NCI-H146 treated with DMSO at 0.1 percent for 48 hours (cell line): ENCODE results near the gene ZNF580.
A peak's percentile ranks its signal among the peaks of the same experiment; 100 is the strongest.

Source experiments
- DNase-seq: peaks from one replicate; lab custom pipeline; 2025; ENCODE audit not compliant: unreplicated experiment; lab: John Stamatoyannopoulos, UW

The ZNF580 gene

DNA sequence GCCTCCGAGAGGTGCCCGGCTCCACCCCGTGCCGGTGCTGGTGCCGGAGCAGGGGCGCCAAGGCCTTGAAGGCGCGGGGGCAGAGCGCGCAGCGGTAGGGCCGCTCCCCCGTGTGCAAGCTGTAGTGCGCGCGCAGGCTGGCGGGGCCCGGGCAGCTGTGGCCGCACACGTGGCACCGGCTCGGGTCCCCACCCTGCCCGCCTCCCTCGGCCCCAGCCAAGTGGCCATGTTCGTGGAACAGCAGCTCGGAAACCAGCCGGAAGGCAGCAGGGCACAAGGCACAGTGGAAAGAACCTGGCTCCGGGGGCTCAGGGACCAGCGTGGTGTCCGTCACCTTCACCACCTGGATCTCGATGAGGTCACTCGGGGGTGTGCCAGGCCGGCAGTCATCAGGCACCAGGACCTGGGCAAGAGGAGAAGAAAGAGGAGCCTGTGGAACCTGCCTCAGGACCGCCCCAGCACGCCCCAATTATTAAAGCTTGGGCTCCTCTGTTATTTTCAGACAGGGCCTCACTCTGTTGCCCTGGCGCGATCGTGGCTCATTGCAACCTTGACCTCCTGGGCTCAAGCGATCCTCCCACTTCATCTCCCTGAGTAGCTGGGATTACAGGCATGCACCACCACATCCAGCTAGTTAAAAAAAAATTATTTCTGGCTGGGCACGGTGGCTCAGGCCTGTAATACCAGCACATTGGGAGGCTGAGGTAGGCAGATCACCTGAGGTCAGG is 18.4 kb upstream of the ZNF580 start:
- DNase-seq = no peak

DNA sequence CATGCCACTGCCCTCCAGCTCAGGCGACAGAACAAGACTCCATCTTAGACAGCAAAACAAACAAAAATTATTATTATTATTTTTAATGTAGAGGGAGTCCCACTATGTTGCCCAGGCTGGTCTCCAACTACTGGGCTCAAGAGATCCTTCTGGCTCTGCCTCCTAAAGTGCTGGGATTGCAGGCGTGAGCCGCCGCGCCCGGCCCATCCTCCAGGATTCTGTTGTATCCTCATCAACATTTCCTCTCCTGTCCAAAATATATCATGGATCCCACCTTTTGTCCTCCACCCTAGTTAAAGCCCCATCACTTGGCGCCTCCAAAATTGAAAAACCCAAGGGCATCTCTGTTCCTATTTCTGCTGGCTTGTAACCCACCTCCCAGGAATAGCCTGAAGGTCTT is 17.7 kb upstream of the ZNF580 start:
- DNase-seq = no peak

DNA sequence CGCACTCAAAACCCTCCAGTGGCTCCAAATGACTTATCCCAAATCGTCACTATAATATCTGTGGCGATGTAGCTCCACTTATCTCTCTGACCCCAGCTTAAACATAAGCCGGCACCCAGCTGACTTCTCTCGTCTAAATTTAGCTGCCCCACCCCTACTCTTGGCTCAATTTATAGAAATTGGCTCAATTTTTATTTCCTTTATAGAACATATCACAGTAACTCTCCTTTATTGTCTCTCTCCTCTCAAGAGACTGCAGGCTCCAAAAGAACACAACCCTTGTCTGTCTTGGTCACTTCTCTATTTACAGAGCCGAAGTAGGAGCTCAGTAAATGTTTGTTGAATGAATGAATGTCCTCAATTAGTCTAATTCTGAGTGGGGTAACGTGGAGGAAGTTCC is 17.2 kb upstream of the ZNF580 start:
- no peak for DNase-seq

DNA sequence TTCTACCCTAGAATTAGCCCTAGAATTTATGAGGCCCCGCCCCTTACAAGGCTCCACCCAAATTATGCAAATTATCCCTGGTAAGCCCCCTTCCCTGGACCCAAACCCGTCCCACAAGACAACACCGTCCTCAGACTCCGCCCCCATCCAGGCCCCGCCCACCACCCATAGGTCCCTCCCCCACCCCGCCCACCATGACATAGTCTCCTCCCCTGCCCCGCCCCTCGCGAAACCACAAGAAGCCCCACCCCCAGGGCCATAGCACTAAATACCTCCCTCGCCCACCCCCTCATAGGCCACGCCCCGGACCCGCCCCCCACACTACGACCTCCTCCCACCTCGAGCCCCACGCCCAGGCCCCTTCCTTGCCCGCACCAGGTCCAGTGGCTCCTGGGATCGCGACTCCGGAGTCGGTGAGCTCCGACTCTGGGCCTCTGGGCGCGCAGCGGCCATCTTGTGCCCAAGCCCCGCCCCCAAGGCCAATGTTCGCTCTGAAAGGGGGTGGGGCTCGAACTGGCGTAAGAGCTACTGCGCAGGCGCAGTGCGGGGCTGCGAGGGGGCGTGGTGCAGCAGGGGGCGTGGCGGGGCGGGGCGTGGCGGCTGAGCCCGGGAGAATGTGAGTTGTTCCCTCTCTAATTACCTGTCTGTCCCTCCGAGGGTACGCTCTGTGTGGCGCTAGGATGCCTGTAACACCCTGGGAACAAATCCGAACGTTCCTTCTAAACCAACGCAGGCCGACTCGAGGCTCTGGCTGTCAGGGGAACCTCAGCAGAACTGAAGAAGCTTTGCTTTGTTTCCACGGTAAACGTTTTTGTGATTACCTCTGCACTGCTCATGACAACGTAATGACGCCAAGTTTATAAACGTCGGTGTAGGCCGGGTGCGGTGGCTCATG is 16.4 kb upstream of the ZNF580 start, which contains the start of gene ZNF784:
Gene ZNF784 (minus strand): TSS at position 458 of the 895 bp plus-strand sequence. CDS start 5 bp downstream, at position 453.
- DNase-seq = peak; percentile 95

DNA sequence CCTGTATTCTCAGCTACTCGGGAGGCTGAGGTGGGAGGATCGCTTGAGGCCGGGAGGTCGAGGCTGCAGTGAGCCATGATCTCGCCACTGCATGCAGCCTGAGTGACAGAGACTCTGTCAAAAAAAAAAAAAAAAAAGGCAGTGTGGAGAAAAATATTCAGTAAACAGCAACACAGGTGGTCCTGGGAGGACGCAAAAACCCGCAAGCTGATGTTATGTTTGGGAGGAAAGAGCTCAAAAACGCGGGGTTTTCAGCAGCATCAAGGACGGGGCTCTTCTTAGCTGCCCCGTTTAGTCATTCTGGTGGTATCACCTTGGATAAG is 15.8 kb upstream of the ZNF580 start:
- peak; percentile 15 for DNase-seq

DNA sequence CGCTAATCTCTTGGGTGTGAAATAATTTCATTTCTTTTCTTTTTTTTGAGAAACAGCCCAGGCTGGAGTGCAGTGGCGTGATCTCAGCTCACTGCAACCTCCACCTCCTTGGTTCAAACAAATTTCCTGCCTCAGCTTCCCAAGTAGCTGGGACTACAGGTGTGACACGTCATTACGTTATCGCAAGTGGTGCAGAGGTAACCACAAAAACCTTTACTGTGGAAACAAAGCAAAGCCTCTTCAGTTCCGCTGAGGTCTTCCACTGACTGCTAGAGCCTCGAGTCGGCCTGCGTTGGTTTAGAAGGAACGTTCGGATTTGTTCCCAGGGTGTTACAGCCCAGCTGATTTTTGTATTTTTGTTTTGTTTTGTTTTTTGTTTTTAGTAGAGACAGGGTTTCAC is 14.5 kb upstream of the ZNF580 start:
- no peak for DNase-seq

DNA sequence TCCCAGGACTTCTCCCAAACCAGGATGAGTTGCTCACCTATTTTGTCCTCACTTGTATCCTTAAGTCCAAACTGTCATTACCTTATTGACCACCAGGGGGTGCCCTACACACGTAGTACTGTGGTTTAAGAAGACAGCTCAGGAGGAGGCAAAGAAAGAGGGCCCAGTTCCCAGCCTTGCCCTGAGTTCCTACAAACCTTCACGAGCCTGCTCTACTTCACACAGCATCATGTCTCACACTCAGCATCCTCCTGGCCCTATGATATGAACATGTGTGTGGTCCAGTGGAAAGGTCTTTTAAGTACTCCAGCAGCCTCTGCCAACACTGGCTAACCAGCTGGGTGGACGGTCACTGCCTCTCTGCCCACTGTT is 8.4 kb upstream of the ZNF580 start:
- DNase-seq = peak; percentile 58

DNA sequence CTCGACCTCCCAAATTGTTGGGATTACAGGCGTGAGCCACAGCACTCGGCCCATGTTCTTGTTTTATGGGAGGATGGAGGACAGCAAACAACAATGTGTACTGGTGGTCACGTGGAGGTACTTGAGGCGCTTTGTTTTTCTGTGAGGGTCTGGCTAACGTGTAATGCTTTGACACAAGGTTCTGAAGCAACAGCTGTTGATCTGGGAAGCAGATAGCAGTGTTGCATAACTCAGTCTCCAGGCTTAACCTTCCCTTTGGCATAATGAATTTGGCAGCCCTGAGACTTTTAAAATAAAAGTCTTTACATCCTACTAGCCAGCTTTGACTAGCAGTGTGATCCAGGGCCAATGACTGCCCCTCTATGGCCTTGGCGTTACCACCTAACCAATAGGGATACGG is 6.9 kb upstream of the ZNF580 start:
- no peak for DNase-seq

DNA sequence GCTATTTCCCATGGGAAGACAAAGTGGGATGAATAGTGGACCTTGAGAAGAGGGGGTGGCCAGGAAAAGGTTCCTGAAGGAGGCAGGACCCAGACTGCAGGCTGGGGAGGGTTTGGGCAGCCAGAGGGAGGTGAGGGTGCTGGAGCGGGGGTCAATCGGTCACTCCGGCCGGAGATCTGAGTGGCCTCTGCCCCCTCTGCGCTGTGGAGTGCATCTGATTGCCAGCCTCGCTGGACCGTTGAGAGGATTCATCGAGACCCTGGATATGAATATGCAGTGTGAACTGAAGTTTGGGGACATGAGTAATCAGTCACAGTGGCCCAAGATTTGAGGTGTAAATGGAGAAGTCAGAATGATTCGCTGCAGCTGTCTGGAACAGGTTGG is 5.5 kb upstream of the ZNF580 start:
- no peak for DNase-seq

DNA sequence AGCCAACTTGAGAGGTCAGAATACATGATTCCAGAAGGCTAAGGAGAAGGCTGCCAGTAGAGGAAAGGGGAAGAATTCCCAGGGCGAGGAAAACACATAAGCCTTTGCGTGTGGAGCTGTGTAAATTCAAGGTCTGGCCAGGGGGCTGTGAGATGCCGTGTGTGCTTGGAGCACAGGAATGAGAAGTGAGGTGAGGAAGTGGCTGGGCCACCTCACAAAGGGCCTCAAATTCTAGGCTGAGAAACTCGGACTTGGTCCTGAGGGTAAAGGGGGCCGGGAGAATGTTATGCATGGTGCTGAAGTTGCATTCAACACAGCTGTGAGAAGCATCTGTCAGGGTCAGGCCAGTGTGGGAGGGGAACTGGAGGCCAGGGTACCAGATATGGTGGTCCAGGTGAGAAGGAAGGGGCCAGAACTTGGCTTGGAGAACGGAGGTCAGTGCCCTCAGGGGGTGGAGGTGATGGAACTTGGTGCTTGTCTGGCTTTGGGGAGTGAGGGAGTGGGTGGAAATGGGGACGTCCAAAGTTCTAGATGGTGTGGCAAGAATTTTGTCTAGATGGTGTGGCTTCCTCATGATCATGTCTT is 4.9 kb upstream of the ZNF580 start:
- DNase-seq = no peak

DNA sequence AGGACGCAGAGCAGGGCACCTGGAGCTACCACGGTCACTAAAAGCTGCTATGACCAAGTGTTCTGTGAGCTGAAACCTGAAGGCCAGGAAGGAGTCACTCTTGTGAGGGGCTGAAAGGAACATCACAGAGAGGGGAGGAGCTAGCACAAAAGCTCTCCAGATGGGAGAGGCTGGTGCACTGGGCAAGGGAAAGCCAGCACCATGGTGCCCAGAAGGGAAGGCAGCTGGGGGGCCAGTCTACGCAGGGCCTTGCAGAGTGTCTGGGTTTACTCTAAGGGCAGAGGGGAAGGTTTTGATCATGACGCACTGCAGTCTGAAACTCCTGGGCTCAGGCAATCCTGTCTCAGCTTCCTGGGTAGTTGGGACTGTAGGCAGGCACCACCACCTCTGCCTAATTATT is 4.1 kb upstream of the ZNF580 start:
- no peak for DNase-seq

DNA sequence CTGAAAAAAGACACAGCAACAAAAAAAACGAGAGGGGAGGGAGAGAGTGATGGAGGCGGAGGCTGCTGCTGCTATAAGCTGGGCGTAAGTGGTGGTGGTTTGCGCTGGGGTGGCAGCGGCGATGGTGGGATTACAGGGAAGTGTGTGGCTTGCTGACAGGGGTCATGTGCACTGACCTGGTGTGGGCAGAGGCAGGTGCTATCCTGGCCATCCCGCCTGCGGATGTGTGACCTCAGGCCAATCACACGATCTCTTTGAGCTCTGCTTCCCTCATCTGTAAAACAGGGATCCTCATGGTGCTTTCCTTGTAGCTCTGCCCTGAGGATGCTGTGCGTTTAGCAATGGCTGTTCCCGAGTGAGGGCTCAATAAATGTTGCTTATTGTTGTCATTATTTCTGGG is 3.3 kb upstream of the ZNF580 start:
- no peak for DNase-seq

DNA sequence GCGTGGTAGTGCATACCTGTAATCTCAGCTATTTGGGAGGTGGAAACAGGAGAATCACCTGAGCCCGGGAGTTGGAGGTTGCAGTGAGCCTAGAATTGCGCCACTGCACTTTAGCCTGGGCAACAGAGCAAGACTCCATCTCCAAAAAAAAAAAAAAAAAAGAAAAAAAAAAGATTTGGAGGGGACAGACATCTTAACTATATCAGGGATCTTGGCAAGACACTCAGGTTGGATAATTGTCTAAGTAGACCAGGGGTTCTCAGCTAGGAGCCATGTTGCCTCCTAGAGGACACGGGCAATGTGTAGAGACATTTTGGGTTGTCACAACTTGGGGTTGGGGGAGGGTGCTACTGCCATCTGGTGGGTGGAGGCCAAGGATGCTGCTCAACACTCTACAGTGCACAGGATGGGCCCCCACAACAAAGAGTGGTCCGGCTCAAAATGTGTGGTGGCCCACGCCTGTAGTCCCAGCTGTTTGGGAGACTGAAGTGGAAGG is 1.9 kb upstream of the ZNF580 start:
- DNase-seq = no peak

DNA sequence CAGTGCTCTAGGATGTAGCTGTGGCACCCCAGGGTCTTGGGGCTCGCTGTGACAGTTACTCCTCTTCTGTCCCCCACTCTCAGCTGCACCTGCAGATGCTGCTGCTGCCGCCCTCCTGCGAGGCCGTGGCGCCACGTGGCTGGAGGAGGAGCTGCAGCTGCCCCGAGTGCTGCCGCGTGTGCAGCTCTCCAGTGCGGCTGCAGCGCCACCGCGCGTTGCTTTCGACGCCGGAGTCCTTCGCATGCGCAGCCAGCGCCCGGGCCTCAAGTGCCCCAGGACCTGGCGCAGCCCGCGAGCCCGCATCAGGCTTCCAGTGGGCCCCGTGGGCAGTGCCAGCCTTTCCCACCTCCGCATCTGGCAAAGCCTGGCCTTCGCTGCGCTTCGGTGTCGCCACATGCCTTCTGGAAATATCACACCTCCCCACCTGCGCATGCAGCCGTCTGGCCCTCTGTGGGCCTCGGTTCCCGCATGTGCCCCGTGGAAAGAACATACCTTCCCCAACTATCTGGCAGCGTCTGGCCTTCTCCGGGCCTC is 692 bp upstream of the ZNF580 start:
- DNase-seq = no peak

DNA sequence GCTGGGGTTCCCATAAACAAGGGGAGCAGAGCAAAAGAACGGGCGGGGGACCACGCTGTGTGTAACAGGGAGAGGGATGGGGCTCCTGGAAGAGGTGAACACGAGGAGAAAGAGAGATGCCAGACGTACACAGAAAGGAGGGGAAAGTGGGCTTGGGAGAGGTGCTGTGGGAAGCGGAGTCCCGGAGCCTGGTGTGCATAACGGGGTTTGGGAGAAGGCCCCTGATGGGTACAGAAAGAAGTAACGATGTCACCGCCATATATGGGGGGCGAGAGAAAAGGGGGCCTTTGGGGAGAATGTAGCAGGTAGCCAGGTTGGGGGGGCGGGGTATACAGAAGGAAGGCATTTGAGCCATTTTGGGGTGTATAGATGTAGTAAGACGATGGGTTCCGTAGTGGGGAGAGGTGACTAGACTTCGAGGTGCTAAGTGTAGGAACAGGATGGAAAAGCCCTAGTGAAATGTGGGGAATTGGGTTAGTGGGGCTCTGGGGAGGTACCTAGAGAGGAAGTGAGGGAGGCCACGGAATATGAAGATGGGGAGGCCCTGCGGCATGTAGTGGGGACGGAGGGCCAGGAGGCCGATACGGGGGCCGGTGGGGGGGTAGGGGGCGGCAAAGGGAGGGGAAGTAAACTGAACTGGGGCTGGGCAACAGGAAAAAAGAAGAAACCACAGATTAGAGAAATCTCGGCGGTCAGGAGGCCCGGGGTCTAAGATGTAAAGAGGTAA is 787 bp downstream of the ZNF580 start:
- peak; percentile 39 for DNase-seq

DNA sequence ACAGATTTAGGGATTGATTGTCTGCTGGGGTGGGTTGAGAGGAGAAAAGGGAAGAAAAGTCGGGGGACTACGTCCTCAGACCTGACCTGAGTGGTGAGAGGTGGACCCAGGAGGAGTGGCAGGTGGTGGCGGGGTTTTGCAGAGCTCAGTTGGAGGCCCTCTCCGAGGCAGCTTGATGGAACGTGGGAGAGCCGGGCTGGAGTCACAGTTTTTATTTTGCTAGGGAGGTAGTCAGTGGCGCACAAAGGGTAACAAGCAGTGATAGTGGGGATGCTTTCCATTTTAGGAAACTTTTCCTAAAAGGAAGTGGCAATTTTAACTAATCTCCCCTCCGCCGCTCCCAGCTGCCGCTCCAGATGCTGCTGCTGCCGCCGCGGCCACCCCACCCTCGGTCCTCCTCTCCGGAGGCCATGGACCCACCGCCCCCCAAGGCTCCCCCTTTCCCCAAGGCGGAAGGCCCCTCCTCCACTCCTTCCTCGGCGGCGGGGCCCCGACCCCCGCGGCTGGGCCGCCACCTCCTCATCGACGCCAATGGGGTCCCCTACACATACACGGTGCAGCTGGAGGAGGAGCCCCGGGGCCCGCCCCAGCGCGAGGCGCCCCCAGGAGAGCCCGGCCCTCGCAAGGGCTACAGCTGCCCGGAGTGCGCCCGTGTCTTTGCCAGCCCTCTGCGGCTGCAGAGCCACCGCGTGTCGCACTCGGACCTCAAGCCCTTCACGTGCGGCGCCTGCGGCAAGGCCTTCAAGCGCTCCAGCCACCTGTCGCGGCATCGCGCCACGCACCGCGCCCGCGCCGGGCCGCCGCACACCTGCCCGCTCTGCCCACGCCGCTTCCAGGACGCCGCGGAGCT is 1.6 kb downstream of the ZNF580 start:
- peak; percentile 63 for DNase-seq

DNA sequence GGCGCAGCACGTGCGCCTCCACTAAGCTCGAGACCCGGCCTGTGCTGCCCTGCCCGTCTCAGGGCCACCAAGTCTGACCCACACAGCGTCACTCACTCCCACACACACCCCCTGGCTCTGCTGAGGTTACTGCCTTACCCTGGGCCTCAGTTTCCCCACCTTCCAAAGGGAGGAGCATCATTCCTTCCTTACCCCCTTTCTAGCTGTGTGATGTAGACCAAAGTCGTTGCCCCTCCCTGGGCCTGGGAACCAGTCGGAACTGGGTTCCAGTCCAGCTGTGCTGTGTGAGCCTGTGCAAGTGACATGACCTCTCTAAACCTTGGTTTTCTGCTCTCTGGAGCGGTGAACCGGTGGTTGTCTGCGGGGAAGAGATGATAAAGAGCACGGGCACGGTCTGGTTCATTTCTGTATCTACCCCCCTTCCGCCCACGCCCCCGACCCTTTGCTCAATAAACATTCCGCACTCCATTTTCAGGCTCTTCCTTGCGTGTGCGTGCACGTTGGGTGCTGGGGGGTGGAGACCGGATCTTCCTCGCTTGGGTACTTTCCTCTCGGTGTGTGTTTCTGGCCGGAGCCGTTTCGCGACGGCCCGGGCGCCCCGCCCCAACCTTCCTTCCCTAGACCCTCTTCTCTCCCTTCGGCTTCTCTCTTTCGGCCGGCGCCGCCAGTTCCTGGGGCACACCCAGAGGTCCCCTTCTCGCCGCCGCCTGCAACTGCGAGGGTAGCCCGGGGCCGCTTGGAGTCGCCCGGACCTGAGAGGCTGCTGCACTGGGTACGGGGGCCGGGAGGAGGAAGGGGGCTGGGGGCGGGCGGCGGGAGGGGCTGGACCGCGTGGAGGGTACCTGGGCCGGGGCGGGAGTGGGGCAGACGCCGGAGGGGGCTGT is 2.4 kb downstream of the ZNF580 start, which contains the start of gene ZNF581:
Gene ZNF581 (plus strand): TSS at position 647 of the 884 bp plus-strand sequence. CDS start 923 bp downstream, outside the sequence.
- DNase-seq = peak; percentile 59

DNA sequence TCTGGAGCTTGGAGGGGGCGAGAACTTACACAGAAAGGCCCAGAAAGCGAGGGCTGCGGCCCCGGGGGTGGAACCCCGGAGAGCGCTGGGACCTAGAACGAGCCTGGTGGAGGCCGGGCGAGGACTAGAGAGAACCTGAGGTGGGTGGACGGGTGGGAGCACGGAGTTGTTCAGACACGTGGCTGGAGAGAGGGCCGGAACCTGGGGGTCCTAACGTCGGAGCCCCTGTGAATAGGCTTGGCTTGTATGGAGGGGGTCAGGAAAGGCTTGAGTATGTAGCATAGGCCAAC is 3.0 kb downstream of the ZNF580 start:
- DNase-seq = no peak

DNA sequence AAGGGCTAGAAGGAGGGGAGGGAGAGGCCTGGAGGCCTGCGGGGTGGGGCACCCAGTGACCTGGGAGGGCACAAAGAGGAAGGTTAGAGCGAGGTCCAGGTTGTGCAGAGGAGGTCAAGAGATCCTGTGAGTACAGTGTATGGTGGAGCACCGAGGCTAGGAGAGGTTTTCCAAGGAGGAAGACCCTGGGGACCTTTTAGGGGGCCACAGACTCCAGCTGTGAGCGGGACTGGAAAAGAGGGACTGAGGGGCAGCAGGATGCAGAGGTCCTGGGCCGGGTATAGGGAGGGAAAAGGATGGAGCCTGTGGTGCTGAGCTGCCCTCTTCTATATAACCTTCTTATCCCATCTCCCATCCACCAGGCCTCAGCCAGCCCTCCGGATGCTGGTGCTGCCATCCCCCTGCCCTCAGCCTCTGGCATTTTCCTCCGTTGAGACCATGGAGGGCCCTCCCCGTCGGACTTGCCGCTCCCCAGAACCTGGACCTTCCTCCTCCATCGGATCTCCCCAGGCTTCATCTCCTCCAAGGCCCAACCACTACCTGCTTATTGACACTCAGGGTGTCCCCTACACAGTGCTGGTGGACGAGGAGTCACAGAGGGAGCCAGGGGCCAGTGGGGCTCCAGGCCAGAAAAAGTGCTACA is 3.5 kb downstream of the ZNF580 start:
- no peak for DNase-seq
